NB4 (cell line): Measurements from ENCODE around the gene MYOZ3.

Experiments used
- MYC ChIP-seq: IDR thresholded peaks from 2 replicates; pipeline ENCODE4 v1.6.1; 2011; ENCODE audit warnings: low read depth, low read length
- TF ChIP-seq, protein P1 (sequence below): IDR thresholded peaks from one replicate; pipeline ENCODE4 v1.5.1; 2012; ENCODE audit warnings: low read depth, low read length

DNA sequence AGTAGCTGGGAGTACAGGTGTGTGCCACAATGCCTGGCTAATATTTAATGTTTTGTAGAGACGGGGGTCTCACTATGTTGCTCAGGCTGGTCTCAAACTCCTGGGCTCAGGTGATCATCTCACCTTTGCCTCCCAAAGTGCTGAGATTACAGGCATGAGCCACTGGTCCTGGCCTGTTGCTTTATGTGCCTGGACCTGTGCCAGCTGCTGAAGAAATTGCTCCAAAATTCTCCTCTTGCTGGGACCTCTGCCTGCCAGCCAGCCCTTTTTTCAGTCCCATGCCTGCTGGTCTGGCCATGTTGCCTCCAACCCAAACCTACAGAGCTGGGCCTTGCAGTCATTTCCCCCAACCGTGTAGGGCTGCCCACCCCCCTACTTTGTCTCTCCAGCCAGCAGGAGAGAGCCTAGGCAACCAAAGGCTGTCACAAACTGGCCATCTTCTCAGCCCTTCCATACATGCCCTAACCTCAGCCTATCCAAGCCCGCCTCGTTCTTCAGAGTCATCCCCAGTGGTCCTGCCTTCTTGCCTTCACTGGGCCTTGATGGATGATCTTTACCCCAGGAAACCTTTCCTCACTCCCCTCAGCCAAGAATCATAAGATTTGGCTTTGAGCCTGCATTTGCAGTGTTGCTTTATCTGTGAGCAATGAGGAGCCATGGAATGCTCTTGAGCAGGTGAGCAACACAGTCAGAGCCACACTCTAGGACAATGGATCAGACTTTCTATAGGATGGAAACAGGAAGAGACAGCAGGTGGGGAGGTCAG, 48.0 kb upstream of the MYOZ3 start:
- TF ChIP-seq, protein P1, sequence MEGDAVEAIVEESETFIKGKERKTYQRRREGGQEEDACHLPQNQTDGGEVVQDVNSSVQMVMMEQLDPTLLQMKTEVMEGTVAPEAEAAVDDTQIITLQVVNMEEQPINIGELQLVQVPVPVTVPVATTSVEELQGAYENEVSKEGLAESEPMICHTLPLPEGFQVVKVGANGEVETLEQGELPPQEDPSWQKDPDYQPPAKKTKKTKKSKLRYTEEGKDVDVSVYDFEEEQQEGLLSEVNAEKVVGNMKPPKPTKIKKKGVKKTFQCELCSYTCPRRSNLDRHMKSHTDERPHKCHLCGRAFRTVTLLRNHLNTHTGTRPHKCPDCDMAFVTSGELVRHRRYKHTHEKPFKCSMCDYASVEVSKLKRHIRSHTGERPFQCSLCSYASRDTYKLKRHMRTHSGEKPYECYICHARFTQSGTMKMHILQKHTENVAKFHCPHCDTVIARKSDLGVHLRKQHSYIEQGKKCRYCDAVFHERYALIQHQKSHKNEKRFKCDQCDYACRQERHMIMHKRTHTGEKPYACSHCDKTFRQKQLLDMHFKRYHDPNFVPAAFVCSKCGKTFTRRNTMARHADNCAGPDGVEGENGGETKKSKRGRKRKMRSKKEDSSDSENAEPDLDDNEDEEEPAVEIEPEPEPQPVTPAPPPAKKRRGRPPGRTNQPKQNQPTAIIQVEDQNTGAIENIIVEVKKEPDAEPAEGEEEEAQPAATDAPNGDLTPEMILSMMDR: no peak
- no peak for TF ChIP-seq MYC
